Osteoblast (primary cell): ENCODE measurements around the gene THRA. TPM values are rescaled to one million over a fixed set of nuclear protein-coding genes. Genes with fewer than 3 reads are reported as not detected.
"Not testable (repeated sequence)": the region's sequence is repeated elsewhere in the genome, so short reads cannot be mapped to it uniquely, and the experiment has no call there.

Experiments
- DNase-seq: peaks from one replicate; pipeline ENCODE4 v3.0.0; 2011; ENCODE audit warnings: low spot score, mixed read lengths; ENCODE audit not compliant: insufficient read length; ENCODE audit errors: missing footprints
- H2AFZ ChIP-seq: 2 replicates; pipeline ENCODE4 v1.6.0; 2011; ENCODE audit warnings: mild to moderate bottlenecking, low read length
- H3K27ac ChIP-seq: 2 replicates; pipeline ENCODE4 v1.5.1; 2011; ENCODE audit warnings: mild to moderate bottlenecking, low read depth, low read length, moderate library complexity
- H3K27me3 ChIP-seq: 2 replicates; pipeline ENCODE4 v1.6.0; 2012; ENCODE audit warnings: mild to moderate bottlenecking, control low read depth, inconsistent platforms, low read length, moderate library complexity; ENCODE audit not compliant: insufficient read depth
- H3K36me3 ChIP-seq: 2 replicates; pipeline ENCODE4 v1.5.1; 2011; ENCODE audit warnings: mild to moderate bottlenecking, low read length, control low read depth, moderate library complexity; ENCODE audit not compliant: insufficient read depth
- H3K4me1 ChIP-seq: 2 replicates; pipeline ENCODE4 v1.5.1; 2011; ENCODE audit warnings: mild to moderate bottlenecking, low read length, control low read depth, moderate library complexity; ENCODE audit not compliant: insufficient read depth
- H3K4me2 ChIP-seq: 2 replicates; pipeline ENCODE4 v1.6.0; 2011; ENCODE audit warnings: mild to moderate bottlenecking, low read length; ENCODE audit not compliant: insufficient read depth
- H3K4me3 ChIP-seq: fragments of 200-600 bp; sonication (generic); 3 replicates; pipeline ENCODE4 v1.5.1; 2012; ENCODE audit warnings: mild to moderate bottlenecking, low read length, inconsistent platforms; ENCODE audit not compliant: insufficient read depth
- H3K79me2 ChIP-seq: 2 replicates; pipeline ENCODE4 v1.6.0; 2012; ENCODE audit warnings: mild to moderate bottlenecking, low read length, control low read depth, inconsistent platforms; ENCODE audit not compliant: insufficient read depth
- H3K9me3 ChIP-seq: 2 replicates; pipeline ENCODE4 v1.5.1; 2011; ENCODE audit warnings: low read depth, low read length, control low read depth
- H4K20me1 ChIP-seq: 2 replicates; pipeline ENCODE4 v1.6.0; 2012; ENCODE audit warnings: mild to moderate bottlenecking, low read length, control low read depth; ENCODE audit not compliant: insufficient read depth
- small RNA-seq: library from RNA; depleted of rRNA; stranded (forward); fragments of <200 nt; gene quantifications from one replicate; pipeline ENCODE3, GENCODE V24; 2012
- total RNA-seq: library from RNA; depleted of rRNA; stranded (reverse); fragments of >200 nt; gene quantifications from 2 replicates; pipeline ENCODE4 v1.2.3, GENCODE V29; 2012
- TF ChIP-seq, protein P1 (sequence below): IDR thresholded peaks from 2 replicates; pipeline ENCODE4 v1.5.1; 2011; ENCODE audit warnings: mild to moderate bottlenecking, low read depth, low read length, moderate library complexity; ENCODE audit errors: extremely low read depth

Gene THRA
- total RNA-seq, 1 donor, result 33.3 TPM

DNA sequence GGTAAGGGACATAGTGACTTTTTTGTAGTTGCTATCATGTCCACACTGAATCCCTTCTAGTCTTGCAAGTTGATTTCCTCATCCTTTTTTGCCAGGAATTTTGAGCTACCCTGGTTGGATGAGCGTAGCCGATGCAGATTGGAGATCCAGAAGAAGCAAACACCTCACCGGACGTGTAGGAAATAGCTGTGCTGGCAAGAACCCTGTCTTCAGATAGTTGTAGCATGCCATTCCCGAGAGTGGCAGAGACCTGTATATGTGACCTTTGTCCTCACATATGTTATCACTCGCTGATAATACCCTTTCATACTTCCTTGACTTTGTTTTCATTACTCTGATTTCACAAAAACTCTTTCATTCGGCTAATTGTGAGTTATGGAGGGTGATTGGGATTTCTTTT, 71.4 kb downstream of the THRA start:
- no peak overlapping the region for H3K27ac ChIP-seq
- no peak overlapping the region for H3K4me2 ChIP-seq
- peaks cover 7% of the 10 kb centered on the region for H4K20me1 ChIP-seq
- peaks cover 79% of the 10 kb centered on the region for H3K79me2 ChIP-seq
- H3K36me3 ChIP-seq, result peaks cover 82% of the 10 kb centered on the region
- H2AFZ ChIP-seq, result no peak overlapping the region
- no peak overlapping the region for H3K4me3 ChIP-seq
- no peaks in the 10 kb centered on the region for H3K27me3 ChIP-seq
- no peak for DNase-seq
- peaks cover 4% of the 10 kb centered on the region for H3K4me1 ChIP-seq
- H3K9me3 ChIP-seq, result no peaks in the 10 kb centered on the region
- TF ChIP-seq, protein P1, sequence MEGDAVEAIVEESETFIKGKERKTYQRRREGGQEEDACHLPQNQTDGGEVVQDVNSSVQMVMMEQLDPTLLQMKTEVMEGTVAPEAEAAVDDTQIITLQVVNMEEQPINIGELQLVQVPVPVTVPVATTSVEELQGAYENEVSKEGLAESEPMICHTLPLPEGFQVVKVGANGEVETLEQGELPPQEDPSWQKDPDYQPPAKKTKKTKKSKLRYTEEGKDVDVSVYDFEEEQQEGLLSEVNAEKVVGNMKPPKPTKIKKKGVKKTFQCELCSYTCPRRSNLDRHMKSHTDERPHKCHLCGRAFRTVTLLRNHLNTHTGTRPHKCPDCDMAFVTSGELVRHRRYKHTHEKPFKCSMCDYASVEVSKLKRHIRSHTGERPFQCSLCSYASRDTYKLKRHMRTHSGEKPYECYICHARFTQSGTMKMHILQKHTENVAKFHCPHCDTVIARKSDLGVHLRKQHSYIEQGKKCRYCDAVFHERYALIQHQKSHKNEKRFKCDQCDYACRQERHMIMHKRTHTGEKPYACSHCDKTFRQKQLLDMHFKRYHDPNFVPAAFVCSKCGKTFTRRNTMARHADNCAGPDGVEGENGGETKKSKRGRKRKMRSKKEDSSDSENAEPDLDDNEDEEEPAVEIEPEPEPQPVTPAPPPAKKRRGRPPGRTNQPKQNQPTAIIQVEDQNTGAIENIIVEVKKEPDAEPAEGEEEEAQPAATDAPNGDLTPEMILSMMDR, result no peak

DNA sequence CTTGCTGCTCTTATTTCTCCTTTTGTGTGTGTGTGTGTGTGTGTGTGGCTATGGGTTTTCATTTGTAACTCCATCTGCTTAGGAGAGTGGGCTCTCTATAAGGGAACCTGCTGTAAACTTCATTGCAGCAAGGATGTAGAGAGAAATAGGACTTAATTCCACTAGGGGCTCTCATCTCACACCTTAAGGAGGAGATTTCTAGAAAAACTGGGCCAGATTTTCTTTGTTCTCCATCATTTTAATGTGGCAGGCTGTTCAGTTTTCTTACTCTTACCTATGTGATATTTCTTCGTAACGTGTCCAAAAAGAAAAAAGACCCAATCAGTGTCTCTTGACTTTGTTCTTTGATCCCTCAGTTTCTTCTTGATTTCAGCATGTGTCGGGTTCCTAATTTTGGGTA, 73.1 kb downstream of the THRA start:
- Histone ChIP-seq H3K36me3 (peaks cover 65% of the 10 kb centered on the region), H3K27ac (no peak overlapping the region), H3K9me3 (no peaks in the 10 kb centered on the region), H3K4me3 (no peak overlapping the region), H2AFZ (no peak overlapping the region), H3K4me2 (no peak overlapping the region), H3K4me1 (peaks cover 11% of the 10 kb centered on the region), H3K79me2 (peaks cover 66% of the 10 kb centered on the region), H3K27me3 (no peaks in the 10 kb centered on the region), H4K20me1 (peaks cover under 1% of the 10 kb centered on the region)
- TF ChIP-seq, protein P1, result no peak
- DNase-seq, result no peak

DNA sequence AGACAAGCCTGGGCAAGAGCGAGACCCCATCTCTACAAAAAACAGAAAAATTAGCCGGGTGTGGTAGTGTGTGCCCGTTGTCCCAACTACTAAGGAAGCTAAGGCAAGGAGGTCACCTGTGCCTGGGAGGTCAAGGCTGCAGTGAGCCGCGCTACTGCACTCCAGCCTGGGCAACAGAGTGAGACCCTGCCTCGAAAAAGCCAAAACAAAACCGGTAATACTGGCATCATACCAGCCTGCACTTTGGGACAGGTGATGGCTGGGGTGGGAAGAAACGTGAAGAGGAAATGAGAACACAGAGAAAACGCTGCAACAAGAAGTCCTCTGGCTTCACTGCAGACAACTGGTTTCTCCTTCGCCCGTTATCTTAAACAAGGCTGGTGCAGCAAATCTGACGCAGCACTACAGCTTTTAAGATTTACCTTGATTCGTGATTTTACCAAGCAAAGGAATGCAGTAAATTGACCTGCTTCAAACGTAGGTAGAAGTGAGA, 76.8 kb downstream of the THRA start:
- Histone ChIP-seq H4K20me1 (no peaks in the 10 kb centered on the region), H2AFZ (peak overlapping the region; percentile 79), H3K4me3 (peak overlapping the region; percentile 73), H3K79me2 (peaks cover 60% of the 10 kb centered on the region), H3K4me2 (peak overlapping the region; percentile 86), H3K27ac (peak overlapping the region; percentile 85), H3K4me1 (peaks cover 20% of the 10 kb centered on the region), H3K9me3 (no peaks in the 10 kb centered on the region), H3K27me3 (no peaks in the 10 kb centered on the region), H3K36me3 (peaks cover 40% of the 10 kb centered on the region)
- TF ChIP-seq, protein P1, result no peak
- DNase-seq, result no peak

DNA sequence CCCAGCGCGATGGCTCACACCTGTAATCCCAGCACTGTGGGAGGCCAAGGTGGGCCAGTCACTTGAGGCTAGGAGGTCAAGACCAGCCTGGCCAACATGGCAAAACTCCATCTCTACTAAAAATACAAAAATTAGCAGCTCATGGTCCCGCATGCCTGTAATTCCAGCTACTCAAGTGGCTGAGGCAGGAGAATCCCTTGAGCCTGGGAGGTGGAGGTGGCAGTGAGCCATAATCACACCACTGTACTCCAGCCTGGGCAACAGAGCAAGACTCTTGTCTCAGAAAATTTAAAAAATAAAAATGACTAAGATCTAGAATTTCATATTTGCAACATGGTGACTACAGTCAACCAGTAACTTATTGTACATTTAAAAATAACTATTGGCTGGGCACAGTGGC, 80.4 kb downstream of the THRA start:
- H2AFZ ChIP-seq, result not testable (repeated sequence)
- H3K4me1 ChIP-seq, result peaks cover 20% of the 10 kb centered on the region

More for the DNA sequence above, 80.4 kb downstream of the THRA start:
- not testable (repeated sequence) for DNase-seq, H3K4me2 ChIP-seq, H3K4me3 ChIP-seq, H3K27me3 ChIP-seq, H3K9me3 ChIP-seq, H3K27ac ChIP-seq
- Histone ChIP-seq H4K20me1 (peaks cover 12% of the 10 kb centered on the region), H3K36me3 (peaks cover 37% of the 10 kb centered on the region), H3K79me2 (peaks cover 59% of the 10 kb centered on the region)

Small RNA genes within 50 kb of the gene (small RNA-seq; reads per million reads assigned to genes)
- gene SNORD124, result 604 reads per million, percentile 99 among the genes with 10 or more reads in this experiment

Other genes with a start within 250 kb of the THRA start
- not detected in 2 replicates for gene IKZF3, start 198.7 kb upstream of the THRA start, total RNA-seq
- gene ZPBP2, start 194.8 kb upstream of the THRA start, total RNA-seq, result not detected in 2 replicates
- gene GSDMB, start 144.3 kb upstream of the THRA start, total RNA-seq, result 5.3 and 5.8 TPM in 2 replicates
- 39.8 and 46.6 TPM in 2 replicates for gene ORMDL3, start 135.4 kb upstream of the THRA start, total RNA-seq
- not detected in 2 replicates for gene LRRC3C, start 135.2 kb upstream of the THRA start, total RNA-seq
- under 0.01 TPM in 1 of 2 replicates, not detected in the other for gene GSDMA, start 100.0 kb upstream of the THRA start, total RNA-seq
- 94.8 and 99.3 TPM in 2 replicates for gene PSMD3, start 82.2 kb upstream of the THRA start, total RNA-seq
- not detected in 2 replicates for gene CSF3, start 47.5 kb upstream of the THRA start, total RNA-seq
- 33.6 and 36.6 TPM in 2 replicates for gene MED24, start 8.6 kb upstream of the THRA start, total RNA-seq
- gene NR1D1, start 37.6 kb downstream of the THRA start, total RNA-seq, result 5.1 and 7.1 TPM in 2 replicates
- gene MSL1, start 59.0 kb downstream of the THRA start, total RNA-seq, result 53.3 and 60.1 TPM in 2 replicates
- 40.7 and 45.2 TPM in 2 replicates for gene CASC3, start 77.6 kb downstream of the THRA start, total RNA-seq
- gene RAPGEFL1, start 114.5 kb downstream of the THRA start, total RNA-seq, result 1.4 and 2.1 TPM in 2 replicates
- 8.0 and 8.5 TPM in 2 replicates for gene WIPF2, start 156.3 kb downstream of the THRA start, total RNA-seq
- 5.1 and 8.3 TPM in 2 replicates for gene CDC6, start 224.9 kb downstream of the THRA start, total RNA-seq
- 31.1 and 32.4 TPM in 2 replicates for gene RARA, start 246.2 kb downstream of the THRA start, total RNA-seq